GM21723 (cell line): ENCODE measurements around the gene PLXNA4.

Experiments
- ATAC-seq: cut with Tn5 transposase; IDR thresholded peaks from one replicate; pipeline ENCODE4 v1.9.1; 2021; ENCODE audit warnings: mild to moderate bottlenecking, moderate library complexity; ENCODE audit not compliant: unreplicated experiment

The PLXNA4 gene

DNA sequence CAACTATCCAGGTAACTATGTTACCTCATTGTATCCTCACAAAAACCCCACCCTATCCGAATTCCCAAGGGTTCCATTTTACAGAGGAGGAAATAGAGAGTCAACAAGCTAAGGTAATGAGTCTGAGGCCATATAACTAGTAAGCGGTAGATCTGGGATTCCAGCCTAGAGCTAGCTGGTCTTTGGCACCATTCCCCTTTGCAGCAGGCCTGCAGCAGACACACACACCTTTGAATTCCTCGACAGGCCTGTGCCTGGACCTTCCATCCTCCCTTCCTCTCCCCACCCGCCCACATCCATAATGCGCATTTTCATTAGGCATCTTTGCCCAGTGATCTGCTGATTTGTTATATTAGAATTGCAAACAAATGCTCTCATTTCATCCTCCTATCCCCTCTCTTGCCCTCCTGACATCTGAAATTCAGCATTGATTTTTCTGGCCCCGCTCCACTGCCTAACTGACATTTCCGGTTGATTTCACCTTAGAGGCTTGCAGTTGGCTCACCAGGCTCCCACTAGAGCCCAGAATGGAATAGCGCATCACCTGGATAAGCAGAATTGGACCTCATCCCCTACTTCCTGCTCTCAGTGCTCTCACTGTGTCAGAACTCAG is 129.5 kb downstream of the PLXNA4 start:
- ATAC-seq: no peak

DNA sequence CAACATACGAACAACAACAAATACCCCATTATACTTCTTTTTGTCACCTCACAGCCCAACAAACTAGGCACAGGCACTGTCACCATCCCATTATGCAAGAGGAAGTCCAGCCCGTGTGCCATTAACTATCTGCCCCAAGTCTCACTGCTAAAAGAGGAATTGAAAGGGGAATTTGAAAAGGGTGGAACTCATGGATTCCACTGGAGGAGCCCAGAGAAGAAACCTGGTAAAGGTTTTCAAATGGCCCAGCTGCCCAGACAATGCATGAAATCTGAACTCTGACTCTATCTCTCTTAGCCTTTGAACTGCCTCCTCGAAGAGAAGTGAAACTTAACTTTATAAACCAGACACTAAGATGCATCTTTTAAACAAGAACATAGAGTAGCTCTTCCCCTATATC is 130.0 kb downstream of the PLXNA4 start:
- no peak for ATAC-seq

DNA sequence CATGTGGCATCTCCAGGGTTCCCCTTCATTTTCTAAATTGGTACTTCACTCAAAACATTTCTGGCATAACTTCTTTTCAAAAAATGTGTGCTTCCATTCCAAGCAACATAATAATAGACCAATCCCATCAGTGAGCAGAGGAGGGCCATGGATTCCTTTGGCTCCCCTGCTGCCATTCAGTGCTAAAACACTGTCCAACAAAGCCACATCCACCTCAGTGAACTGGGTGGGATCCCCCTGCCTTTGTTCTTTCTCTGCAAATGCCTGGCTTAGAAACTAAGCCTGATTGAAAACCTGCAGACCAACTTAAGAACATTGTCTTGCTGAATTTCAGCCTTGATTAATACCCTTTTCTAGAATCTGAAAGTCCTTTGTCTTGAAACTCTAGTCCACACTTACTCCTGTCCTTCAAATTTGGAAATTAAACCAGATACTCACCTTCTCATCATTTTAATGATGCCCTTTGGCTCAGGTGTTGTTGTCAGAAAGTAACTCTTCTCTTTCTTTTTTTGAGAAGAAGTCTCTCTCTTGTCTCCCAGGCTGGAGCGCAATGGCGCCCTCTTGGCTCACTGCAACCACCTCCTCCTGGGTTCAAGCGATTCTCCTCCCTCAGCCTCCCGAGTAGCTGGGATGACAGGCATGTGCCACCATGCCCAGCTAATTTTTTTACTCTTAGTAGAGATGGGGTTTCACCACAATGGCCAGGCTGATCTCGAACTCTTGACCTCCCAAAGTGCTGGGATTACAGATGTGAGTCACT is 132.3 kb downstream of the PLXNA4 start:
- no peak for ATAC-seq

DNA sequence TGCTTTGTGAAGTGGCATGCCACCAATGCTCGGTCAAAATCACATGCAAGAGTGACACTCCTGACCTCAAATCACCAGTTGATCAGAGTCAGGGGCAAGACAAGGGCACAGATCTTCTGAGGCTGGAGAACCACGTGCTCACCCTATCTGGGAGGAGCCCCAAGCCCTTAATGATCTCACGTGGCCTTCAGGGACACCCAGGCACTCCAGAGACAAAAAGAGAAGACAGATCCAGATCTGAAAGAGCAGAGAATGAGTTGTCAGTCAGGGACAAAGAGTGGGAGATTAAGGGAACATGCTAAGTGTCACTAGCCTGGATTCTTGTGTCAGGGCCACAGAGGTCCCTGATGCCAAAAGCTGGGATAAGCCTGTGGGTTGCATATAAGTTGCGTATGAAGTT is 134.3 kb downstream of the PLXNA4 start:
- no peak for ATAC-seq

DNA sequence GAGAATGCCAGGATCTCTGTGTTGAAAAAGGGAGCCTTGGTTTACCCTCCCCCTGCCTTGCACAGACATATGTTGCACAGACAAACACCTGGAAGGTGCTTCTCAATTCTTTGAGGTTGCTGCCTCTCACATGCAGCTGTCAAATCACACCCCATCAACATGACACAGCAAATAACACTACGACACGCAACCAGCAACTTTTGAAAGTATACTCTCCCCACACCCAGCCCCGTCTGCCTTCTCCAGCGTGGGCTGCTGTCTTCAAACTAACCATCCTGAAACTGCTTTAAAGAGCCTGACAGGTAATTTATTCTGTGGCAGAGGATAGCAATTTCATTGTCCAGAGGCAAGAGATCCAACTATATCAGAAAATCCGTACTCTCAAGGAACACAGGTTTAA is 136.1 kb downstream of the PLXNA4 start:
- no peak for ATAC-seq

DNA sequence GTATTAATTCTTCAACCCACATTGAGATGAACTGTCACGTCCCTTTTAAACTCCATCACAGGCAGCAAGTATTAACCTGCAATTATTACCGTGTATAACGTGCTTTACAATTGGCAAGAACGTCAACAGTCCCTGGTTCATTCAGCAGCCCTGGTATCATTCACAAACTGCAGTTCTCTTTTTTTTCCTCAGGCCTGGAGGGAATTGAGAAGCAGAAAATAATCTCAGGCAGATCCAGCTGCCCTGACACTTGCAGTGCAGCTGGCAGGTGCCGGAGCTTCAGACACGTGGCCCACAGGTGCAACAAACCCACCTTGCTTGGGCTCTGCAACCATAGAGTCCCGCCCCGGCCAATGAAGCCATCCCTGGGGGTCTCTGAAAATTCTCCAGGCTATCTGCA is 137.3 kb downstream of the PLXNA4 start:
- no peak for ATAC-seq

DNA sequence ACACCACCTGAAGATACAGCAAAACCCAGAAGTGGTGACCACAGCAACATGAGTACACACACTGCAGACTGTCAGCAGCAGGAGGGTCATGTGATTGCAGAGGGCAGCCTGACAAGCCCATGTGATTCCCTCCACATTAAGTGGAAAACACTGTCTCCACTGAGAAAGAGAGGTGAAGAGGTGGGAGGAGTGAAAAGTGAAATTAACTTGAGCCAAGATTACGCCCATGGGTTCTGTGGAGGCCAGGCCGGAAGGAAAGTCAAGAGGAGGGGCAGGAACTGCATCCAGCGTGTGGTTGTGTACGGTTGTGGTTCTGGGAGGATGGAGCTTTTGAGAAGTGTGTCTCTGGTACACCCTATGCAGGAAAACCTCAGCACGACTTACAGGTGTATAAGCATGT is 138.5 kb downstream of the PLXNA4 start:
- ATAC-seq: no peak

DNA sequence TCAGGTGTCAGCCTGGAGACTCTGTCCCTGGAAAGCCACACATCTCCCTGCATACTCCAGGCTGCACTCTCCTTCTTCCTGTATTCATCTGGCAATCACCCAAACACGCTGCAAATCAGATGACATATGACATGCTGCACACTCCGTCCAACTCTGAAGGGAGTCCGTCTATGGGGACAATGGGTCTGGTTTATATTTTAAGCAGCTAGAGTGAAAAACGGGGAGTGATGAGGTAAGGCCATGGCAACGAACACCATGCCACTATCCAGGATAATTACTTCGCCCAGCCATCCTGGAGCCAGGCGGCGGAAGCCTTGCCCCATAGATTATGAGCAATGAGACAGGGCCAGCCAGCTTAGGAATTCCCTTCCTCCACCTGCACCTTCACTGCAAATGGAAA is 140.1 kb downstream of the PLXNA4 start:
- ATAC-seq: no peak

DNA sequence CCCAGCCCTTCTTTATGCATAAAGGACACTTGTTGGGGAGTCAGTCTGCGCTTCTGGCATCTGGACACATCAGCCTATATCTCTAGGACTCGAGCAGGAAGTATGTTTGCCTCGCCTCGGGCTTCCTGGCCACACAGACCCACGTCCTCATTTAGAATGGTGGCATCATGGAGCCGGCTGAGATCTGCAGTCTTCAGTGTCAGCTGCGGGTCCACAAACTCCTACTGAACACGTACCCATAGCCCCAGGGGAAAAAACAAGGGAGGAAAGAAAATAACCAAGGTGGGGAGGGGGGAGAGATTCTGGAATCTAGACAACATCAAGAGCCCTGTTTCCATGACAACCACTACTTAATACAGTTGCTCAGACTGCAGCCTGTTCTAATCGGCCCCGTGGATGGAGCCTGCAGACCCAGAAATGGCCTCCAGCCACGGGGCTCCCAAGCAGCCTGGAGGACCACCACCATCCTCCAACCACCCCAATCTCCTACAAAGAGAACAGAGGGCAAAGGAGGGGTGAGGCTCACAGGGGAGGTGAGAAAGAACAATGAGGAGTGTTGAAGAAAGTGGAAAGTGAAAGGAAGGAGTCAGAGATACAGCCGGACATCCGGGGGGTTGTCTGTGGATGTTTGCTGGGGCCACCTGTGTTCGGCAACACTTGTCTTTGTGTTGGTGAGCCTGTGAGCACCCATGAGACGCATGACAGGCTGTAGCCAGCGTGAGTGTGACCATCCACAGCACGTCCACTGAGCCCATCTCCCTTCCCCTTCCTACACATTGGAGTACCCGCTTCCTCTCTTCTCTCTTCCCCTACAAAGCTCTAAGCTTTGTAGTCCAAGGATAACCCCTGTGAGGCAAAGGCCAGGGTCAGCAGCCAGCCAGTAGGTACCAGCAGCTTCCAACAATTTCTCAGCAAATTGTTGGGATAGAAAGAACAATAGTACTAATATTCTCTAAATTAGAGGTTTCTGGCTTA is 141.0 kb downstream of the PLXNA4 start:
- ATAC-seq: no peak

DNA sequence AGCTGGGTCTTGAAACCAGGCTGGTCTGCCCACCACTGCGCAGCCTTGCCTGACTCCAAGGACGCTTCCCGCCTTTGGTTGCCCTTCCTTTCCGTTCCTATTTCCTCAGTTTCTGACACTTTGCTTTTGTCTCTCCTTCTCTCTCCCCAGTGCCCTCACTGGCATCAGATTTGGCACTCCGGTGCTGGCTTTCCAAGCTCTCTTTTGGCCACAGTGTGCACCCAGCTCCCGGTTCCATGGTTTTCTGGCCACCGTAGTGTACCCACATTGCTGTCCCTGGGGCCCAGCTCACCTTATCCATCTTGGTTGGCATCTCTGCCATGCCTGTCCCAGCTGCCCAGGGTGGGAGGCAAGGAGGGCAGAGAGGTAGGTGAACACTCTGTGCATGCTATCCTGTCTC is 142.2 kb downstream of the PLXNA4 start:
- ATAC-seq: no peak

DNA sequence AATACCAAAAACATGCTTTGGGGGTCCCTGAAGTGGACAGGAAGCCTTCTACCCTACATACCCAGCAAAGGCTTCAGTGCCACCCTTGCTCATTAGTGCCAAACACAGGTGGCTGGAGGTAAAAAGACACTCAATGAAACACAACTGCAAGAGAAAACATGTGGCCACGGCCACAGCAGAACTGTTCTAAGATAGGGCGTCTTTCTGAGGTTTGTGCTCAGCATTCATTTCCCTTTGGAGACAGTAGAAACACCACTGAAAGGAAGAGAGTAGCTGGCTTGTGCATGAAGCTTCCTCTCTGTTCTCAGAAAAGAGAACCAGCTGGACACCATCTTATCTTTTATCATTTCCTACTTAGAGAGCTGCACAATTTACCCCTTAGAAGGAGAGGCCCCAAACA is 143.0 kb downstream of the PLXNA4 start:
- ATAC-seq: no peak

DNA sequence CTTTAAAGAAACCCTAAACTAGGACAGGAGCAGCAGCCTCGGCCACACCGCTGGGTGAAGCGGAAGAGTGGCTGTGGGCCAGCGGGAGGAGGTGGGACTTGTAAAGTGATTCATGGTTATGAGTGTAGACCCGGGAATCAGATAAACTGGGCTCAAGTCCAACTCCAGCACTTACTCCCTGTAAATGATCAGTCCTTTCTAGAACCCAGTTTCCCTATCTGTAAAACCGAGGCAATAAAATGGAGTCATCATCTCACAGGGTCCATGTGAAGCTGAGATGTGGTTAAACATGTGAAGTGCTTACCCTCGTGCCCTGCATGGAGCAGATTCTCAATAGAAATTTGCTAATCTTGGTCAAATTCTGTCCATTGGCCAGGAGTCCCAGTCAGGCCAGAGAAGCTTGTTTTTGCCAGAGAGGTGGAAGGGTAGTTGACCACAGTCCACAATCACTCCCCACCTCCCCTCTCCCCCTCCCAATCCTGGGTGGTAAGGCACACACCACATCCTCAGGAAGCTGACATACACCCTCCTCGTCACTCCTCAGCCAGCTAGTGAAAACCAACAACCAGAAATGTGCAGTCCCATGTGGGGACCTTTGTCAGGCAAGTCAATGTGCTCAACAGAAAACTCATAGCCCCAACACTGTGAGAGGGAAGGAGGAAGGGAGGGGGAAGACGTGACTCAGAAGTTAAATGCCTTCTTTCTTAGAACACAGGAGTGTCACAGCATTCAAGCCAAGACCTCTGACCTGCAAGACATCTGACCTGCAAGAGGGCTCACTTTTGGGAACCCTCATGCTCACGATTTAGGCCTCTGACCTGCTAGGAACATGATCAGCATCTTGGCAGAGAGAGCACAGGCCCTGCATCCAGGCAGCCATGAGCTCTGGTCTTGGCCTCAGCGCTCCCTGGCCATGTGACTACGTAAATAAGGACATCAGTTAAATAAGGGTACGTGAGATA is 145.1 kb downstream of the PLXNA4 start:
- ATAC-seq: no peak

DNA sequence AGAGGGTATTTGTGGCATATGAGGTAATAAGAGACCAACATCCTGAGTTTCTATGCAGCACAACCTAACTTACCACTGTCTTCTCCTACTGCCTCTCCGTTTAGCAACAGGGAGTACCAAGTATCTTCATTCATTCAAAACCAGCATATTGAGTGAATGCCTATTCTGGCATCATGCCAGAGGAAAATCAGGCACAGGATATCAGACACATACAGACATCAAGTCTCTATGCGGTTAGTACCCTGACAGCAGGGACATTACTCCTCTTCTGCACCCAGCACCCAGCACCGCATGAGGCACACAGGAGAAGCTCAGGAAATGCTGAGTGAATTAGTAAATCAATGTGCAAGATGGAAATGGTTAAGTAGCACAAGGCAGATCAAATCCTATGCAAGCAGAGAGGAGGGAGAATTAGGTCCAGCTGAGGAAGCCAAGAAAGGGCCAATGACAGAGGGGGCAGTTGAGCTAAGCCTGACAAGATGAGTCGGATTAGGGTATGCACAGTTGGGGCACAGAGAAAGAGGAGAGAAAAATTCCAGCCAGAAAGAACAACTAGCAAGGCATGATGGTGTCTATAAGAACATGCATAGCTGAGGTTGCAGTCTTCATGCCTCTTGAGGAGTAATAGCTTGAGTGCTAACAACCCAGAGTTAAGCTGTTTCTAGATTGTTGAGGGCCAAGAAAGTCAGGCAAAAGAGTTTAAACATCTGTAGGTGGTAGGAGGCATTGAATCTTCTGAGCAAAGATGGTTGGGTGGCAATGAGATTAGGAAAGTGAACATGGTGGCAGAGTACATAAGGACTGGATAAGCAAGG is 146.0 kb downstream of the PLXNA4 start:
- no peak for ATAC-seq

DNA sequence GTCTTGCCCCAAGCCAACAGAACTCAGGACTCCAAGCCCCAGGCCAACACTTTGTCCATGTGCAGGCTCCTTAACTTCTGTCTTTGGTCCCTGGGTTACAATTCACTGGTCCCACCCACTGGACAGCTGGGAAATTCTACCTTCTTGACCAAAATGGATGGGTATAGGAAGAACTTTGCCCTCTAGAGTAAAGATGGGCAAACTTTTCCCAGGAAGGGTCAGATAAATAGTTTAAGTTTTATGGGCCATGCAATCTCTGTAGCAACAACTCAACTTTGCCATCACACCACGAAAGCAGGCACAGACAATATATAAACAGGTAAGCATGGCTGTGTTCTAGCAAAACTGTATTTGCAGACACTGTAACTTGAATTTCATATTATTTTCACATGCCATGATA is 147.1 kb downstream of the PLXNA4 start:
- ATAC-seq: no peak

DNA sequence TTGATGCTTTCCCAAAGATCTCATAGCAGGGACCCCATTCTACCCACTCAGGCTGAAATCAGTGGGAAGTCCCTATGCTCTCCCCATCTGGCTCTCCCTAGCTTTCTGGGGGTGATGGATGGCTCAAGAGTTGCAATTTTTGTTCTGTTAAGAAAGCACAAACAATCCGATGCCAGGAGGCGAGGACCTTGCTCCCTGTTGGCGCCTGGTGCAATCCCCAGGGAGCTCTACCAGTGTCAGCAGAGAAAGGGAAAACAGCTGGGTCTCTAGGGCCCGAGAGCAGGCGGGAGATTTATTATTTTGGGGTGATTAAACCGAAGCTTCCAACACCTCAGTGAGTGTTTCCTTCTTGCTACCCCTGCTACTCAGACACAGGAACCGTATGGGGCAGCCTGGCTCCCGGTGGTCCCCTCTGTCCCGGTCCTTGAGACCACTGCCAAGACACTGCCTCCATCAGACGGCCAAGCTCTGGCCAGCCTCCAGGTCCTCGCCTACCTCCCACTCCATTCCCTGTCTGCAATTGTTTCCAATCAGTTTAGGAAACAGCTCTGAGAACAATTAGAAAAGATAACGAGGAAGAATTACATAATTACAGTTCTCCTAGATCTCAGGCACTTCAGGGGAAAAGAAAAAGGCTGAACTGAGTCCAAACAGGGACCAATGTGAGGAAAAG is 147.9 kb downstream of the PLXNA4 start:
- no peak for ATAC-seq

DNA sequence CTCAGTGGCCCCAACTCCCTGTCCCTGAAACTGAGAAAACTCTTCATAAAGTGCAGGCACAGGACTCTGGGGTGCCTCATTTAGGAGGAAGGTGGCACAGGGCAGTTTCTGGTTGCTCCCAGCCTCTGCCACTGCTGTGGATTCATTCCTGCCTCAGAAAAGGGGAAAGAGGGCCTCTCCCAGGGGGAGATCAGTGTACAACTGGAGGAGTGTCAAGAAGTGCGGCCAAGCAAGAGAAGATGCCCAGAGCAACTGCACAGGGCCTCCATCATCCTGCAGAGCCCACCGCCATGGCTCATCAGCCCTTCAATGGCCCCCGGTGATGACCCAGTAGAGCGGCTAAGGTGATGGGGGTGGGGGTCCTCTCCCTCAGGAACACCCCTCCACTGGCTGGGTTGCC is 150.3 kb downstream of the PLXNA4 start:
- no peak for ATAC-seq

DNA sequence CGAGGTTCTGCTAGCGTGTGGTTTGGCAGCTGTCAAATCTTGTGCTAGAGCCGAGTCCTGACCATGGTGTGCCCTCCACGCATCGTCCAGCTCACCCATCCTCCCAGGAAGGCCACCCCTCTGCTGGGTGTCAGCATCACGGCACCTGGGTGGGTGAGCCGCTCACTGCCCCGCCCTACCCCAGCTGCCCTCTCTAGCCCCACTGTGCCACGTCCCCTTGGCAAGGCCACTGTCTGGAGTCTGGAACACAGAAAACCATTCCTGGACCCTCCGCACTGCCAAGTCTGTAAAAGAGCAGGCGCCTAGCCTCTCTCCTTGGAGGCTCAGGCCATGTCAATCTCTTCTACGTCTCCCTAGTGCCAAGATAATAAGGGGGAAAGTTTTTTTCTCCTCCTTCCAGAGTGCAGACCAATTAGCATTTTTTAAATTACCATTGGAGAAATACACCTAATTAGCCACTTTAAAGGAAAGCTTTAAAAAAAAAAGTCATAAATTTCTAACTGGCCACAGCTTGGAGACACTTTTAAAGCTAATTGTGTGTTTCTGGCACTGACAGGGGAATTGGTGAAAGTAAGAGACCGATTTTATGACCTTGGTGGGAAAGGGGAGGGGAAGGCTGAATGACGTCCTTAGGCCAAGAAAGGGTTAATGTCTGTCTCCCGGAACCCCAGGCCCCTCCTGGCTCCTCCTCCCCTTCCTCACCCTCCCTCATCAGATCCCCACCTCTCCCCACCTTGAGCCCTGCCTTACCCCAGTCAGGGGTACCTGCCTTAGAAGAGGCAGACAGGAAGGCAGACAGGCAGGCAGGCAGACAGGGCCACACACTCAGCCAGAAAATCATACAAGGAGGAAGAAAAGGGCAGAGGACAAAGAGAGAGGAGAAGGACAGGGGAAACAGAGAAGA is 151.2 kb downstream of the PLXNA4 start:
- no peak for ATAC-seq

DNA sequence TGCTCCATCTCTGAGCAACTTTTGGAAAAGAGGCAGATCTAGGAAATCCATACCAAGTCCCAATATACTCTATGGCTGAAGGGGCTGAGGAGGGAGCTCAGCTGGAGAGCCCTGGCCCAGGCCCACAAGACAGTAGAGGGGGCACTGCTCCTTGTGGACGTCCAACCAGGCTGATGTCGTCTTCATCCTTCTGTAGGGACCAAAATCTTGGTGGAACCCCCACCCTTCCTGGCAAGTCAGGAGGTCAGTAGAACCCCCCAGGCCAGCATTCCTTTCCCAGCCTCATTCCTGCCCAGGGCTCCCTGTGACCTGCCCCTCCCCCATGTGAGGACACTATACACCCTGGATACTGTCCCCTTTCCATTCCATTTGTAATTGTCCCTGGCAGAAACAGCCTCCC is 152.0 kb downstream of the PLXNA4 start:
- ATAC-seq: no peak
